ENCODE measurements around the gene TFCP2. TPM values are rescaled to one million over a fixed set of nuclear protein-coding genes. Genes with fewer than 3 reads are reported as not detected.
A peak's percentile ranks its signal among the peaks of the same experiment; 100 is the strongest.

TFCP2 gene
- total and polyA plus RNA-seq, 10 donors = 10.2 to 33.1 (median 24.0) TPM

DNA sequence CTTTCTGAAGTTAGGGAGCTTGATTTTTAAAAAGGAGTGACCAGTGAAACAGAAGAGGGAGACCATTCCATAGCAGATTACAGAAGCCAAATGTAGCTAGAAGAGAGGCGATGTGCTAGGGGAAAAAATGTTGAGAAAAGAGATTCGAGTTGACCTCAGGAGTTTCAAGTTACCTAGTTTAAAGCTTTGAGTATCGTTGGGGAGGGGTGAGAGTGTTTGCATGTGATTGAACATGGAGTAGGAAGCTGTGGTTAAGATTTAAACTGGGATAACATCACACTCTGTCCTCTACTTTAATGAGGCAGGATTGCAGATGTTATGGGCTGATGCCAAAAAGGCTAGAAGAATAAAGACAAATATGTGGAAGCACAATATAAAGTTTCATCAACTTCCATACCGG is 121.1 kb downstream of the TFCP2 start:
- TF ChIP-seq, protein P1, sequence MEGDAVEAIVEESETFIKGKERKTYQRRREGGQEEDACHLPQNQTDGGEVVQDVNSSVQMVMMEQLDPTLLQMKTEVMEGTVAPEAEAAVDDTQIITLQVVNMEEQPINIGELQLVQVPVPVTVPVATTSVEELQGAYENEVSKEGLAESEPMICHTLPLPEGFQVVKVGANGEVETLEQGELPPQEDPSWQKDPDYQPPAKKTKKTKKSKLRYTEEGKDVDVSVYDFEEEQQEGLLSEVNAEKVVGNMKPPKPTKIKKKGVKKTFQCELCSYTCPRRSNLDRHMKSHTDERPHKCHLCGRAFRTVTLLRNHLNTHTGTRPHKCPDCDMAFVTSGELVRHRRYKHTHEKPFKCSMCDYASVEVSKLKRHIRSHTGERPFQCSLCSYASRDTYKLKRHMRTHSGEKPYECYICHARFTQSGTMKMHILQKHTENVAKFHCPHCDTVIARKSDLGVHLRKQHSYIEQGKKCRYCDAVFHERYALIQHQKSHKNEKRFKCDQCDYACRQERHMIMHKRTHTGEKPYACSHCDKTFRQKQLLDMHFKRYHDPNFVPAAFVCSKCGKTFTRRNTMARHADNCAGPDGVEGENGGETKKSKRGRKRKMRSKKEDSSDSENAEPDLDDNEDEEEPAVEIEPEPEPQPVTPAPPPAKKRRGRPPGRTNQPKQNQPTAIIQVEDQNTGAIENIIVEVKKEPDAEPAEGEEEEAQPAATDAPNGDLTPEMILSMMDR (IDR thresholded peaks at IDR 0.05 in 8 of 11, conservative IDR thresholded peaks at IDR 0.05 in 3 of 11) = no peak
- no peak for TF ChIP-seq POLR2AphosphoS5 (IDR thresholded peaks at IDR 0.05)
- TF ChIP-seq POLR2A (IDR thresholded peaks at IDR 0.05) = no peak
- Histone ChIP-seq H3K4me3 (no peak overlapping the region), H3K27me3 (replicated peaks in 1 of 7) (no peaks in the 10 kb centered on the region), H3K36me3 (peaks cover 0 to 69% (median 50%) of the 10 kb centered on the region in 6 donors), H3K4me1 (peaks cover 18 to 47% (median 25%) of the 10 kb centered on the region in 6 donors), H3K27ac (no peak overlapping the region), H3K9me3 (no peaks in the 10 kb centered on the region)
- intact Hi-C loops (cut with DNase I; ENCODE audit: low total_unique reads) = no loop called here
- 51 to 70% (median 62%) methylated on average over 4 of the region's 4 CpGs for WGBS, 5 donors
- DNase-seq = no peak

DNA sequence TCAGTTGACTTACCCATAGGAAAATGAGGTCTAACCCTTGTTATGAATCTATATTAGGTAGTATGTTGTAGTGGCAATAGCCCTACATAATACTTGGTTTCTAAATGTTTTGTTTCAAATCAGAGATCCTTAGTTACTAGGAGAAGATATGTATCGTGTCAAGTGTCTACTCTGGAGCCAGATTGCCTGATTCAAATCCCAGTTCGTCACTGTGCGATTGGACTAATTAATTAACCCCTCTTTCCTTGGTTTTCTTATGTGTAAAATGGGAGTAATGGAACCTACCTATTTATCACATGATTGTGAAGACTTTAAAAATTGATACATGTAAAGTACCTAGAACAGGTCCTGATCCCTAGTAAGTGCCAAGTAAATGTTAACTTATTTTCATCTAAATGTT is 123.4 kb downstream of the TFCP2 start:
- H3K4me1 ChIP-seq = peaks cover 18 to 50% (median 27%) of the 10 kb centered on the region in 6 donors
- H3K4me3 ChIP-seq = peak overlapping the region in 4 of 8 donors; percentile 64 to 92 (median 81)
- DNase-seq = no peak
- WGBS, 5 donors = 83 to 94% (median 90%) methylated on average over 3 of the region's 3 CpGs
- peaks cover 0 to 46% (median 28%) of the 10 kb centered on the region in 6 donors for H3K36me3 ChIP-seq
- no peaks in the 10 kb centered on the region for H3K9me3 ChIP-seq
- TF ChIP-seq POLR2AphosphoS5 (IDR thresholded peaks at IDR 0.05) = no peak
- no peak for TF ChIP-seq POLR2A (IDR thresholded peaks at IDR 0.05)
- TF ChIP-seq, protein P1 (IDR thresholded peaks at IDR 0.05 in 8 of 11, conservative IDR thresholded peaks at IDR 0.05 in 3 of 11) = no peak
- peak overlapping the region in 3 of 8 donors; percentile 97 to 99 (median 98) for H3K27ac ChIP-seq
- no peaks in the 10 kb centered on the region for H3K27me3 ChIP-seq (replicated peaks in 1 of 7)
- intact Hi-C loops (cut with DNase I; ENCODE audit: low total_unique reads) = loop anchor here (5.0 kb wide), 1 partner anchor 293 kb away; no protein-coding TSS in a partner anchor

DNA sequence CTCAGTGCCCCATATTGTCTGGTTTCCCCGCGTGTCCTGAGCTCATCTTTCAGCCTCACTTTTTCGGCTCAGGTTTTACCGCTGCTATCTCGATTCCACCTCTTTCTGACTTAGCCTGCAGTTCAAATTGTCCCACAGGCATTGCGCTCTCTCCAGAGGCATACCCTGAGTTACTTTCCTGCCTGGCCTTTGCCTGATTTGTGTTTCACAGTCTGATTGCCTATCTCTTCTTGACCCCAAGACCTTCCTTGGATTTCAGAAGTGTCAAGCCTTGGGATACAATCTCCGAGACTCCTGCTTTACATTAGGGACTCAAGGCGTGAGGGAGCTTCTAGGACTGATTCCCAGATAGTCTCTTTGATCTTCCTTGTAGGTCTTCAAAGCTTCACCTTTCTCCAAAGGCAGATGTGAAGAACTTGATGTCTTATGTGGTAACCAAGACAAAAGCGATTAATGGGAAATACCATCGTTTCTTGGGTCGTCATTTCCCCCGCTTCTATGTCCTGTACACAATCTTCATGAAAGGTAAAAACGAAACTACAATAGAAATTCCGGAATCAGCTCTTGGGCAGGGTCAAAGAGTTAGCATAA is 124.2 kb downstream of the TFCP2 start:
- intact Hi-C loops (cut with DNase I; ENCODE audit: low total_unique reads) = loop anchor here (5.0 kb wide), 1 partner anchor 294 kb away; no protein-coding TSS in a partner anchor
- H3K4me3 ChIP-seq = peak overlapping the region; percentile 64 to 92 (median 79)
- DNase-seq = no peak
- no peaks in the 10 kb centered on the region for H3K27me3 ChIP-seq (replicated peaks in 1 of 7)
- peak overlapping the region; percentile 91 to 99 (median 96) for H3K27ac ChIP-seq
- no peaks in the 10 kb centered on the region for H3K9me3 ChIP-seq
- WGBS, 5 donors = 17 to 36% (median 26%) methylated on average over 14 of the region's 14 CpGs
- TF ChIP-seq POLR2A (IDR thresholded peaks at IDR 0.05) = no peak
- TF ChIP-seq, protein P1 (IDR thresholded peaks at IDR 0.05 in 8 of 11, conservative IDR thresholded peaks at IDR 0.05 in 3 of 11) = no peak
- no peak for TF ChIP-seq POLR2AphosphoS5 (IDR thresholded peaks at IDR 0.05)
- H3K4me1 ChIP-seq = peaks cover 18 to 50% (median 27%) of the 10 kb centered on the region in 6 donors
- H3K36me3 ChIP-seq = peaks cover 0 to 38% (median 21%) of the 10 kb centered on the region in 6 donors
